Measurements from ENCODE around the gene OLFML2B. TPM values are rescaled to one million over a fixed set of nuclear protein-coding genes. Genes with fewer than 3 reads are reported as not detected.

OLFML2B gene
- polyA plus RNA-seq, 2 of the 4 experiments (the other 2 are of a cell fraction), result 0.10 to 0.79 TPM

Other genes starting within 250 kb of the OLFML2B start
- gene NOS1AP, start 45.8 kb upstream of the OLFML2B start, polyA plus RNA-seq (2011; rRNA removed), result 0.13 and 0.17 TPM in 2 replicates
- 0.25 to 0.34 TPM (median 0.25 TPM) in 3 replicates for gene NOS1AP, start 45.8 kb upstream of the OLFML2B start, polyA plus RNA-seq (2017; fragmentation: RNase III; extraction: RNeasy Plus Mini Kit Qiagen cat#74134 plus additional on column Dnase treatment)